Measurements from ENCODE around the gene OR6S1.
"Not testable (repeated sequence)": the region's sequence is repeated elsewhere in the genome, so short reads cannot be mapped to it uniquely, and the experiment has no call there.

The OR6S1 gene

DNA sequence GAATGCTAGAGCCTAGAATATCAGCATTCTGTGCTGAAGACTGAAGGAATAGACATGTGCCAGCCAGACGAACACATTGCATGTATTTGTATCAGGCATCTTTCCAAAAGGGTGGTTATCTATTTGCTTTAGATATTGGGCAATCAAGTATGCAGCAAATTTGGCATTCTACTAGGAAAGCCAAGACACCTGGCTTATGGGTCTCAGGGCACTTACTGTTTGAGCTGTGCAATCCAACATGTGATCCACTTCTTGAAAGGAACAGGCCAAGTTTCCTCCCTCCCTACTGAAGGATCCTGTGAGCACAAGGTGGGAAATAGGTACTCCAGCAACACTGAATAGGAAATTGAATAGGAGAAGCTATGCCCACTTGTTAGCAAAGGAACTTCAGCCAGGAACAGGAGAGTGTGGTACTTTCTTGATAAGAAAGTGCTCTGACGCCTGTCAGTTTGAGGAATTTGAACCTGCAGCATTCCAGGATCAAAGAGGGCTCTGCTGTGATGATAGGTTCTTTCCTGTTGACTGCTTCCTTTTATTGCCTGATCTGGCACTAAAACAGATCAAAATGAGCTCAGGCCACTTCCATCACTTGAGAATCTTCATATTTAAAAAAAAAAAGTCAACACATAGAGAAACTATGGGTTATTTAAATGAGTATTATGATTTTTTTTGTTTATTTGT, 20.6 kb downstream of the OR6S1 start:
- no peaks in the 10 kb centered on the region for H3K9me3 ChIP-seq
- no peak overlapping the region for H3K27ac ChIP-seq
- H3K27me3 ChIP-seq = peaks cover 0 to 5% of the 10 kb centered on the region in 2 donors
- intact Hi-C loops (cut with DNase I; ENCODE audit: low total_unique reads) = no loop called here
- no peak for DNase-seq
- TF ChIP-seq, protein P1, sequence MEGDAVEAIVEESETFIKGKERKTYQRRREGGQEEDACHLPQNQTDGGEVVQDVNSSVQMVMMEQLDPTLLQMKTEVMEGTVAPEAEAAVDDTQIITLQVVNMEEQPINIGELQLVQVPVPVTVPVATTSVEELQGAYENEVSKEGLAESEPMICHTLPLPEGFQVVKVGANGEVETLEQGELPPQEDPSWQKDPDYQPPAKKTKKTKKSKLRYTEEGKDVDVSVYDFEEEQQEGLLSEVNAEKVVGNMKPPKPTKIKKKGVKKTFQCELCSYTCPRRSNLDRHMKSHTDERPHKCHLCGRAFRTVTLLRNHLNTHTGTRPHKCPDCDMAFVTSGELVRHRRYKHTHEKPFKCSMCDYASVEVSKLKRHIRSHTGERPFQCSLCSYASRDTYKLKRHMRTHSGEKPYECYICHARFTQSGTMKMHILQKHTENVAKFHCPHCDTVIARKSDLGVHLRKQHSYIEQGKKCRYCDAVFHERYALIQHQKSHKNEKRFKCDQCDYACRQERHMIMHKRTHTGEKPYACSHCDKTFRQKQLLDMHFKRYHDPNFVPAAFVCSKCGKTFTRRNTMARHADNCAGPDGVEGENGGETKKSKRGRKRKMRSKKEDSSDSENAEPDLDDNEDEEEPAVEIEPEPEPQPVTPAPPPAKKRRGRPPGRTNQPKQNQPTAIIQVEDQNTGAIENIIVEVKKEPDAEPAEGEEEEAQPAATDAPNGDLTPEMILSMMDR (IDR thresholded peaks at IDR 0.05) = no peak
- no peak overlapping the region for H3K4me3 ChIP-seq
- peaks cover 0 to 32% (median 13%) of the 10 kb centered on the region in 4 donors for H3K4me1 ChIP-seq
- no peaks in the 10 kb centered on the region for H3K36me3 ChIP-seq

DNA sequence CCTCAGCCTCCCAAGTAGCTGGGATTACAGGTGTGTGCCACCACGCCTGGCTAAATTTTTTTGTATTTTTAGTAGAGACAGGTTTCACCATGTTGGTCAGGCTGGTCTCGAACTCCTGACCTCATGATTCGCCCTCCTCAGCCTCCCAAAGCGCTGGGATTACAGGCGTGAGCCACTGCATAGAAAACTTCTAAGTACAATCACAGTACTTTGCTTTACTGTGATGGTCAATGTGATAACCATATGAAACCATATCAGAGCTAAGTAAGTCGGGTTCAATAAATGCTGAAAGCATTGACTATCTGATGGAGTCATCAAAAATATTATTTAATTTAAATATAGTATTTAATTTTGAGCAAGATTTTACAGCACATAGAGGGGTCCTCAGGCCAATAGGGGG, 21.8 kb downstream of the OR6S1 start:
- H3K36me3 ChIP-seq; H3K27me3 ChIP-seq; DNase-seq; intact Hi-C loops (cut with DNase I; ENCODE audit: low total_unique reads); H3K4me3 ChIP-seq; H3K9me3 ChIP-seq; H3K27ac ChIP-seq: not testable (repeated sequence)
- H3K4me1 ChIP-seq = peaks cover 0 to 25% (median 8%) of the 10 kb centered on the region in 4 donors

DNA sequence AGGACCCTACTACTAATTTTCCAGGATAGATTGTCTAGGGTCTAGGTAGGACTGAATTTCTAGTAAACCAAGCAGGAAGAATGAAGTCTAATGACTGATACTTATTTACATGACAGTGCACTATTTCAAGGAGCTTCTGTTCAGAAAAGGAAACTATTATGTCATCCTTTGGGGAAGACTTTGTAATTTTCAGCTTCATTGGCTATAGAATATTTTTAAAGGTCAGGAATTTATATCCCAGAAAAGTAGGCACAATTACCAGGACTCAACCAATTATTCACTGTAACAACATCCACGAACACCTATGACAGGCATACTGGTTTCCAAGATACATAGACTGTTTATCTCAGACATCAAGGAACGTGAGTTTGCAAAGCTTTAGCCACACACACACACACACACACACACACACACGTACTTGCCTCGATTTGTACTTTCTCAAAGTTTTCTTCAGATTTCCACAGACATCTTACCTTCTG, 23.2 kb downstream of the OR6S1 start:
- TF ChIP-seq, protein P1 (IDR thresholded peaks at IDR 0.05) = no peak
- peaks cover 0 to 5% of the 10 kb centered on the region in 2 donors for H3K27me3 ChIP-seq
- no peaks in the 10 kb centered on the region for H3K36me3 ChIP-seq
- intact Hi-C loops (cut with DNase I; ENCODE audit: low total_unique reads) = no loop called here
- no peak overlapping the region for H3K4me3 ChIP-seq
- no peak for DNase-seq
- H3K9me3 ChIP-seq = no peaks in the 10 kb centered on the region
- H3K4me1 ChIP-seq = peaks cover 0 to 20% (median 4%) of the 10 kb centered on the region in 4 donors
- H3K27ac ChIP-seq = no peak overlapping the region

DNA sequence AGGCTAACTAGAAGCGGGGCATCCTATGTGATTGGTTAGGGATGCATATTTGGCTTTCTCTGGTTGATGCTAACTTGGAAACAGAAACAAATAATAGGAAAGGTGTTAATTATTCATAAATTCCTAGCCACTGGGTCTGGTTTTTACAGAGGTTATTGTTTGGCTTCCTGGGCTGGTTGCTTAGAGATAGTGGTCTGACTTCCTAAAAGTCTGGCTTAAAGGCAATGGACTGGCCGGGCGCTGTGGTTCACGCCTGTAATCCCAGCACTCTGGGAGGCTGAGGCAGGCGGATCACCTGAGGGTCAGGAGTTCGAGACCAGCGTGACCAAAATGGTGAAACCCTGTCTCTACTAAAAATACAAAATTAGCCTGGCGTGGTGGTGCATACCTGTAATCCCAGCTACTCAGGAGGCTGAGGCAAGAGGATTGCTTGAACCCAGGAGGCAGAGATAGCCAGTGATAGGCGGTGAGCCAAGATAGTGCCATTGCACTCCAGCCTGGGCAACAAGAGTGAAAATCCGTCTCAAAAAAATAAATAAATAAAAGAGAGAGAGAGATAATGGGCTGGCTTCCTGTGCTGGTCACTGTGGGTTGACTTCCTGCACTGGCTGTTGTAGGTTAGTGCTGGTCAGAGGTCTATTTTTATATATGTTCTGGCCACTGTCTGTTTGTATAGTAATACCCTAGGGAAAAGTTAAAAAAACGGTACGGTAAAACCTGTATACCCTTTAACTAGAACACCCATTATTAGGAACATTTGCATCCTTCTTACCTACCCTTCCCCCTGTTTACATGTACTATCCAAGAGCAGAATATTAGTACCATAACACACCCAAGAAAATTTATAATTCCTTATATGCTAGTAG, 24.1 kb downstream of the OR6S1 start:
- Histone ChIP-seq H3K36me3 (no peaks in the 10 kb centered on the region), H3K27me3 (no peaks in the 10 kb centered on the region), H3K9me3 (no peaks in the 10 kb centered on the region), H3K27ac (no peak overlapping the region), H3K4me3 (no peak overlapping the region), H3K4me1 (peaks cover 0 to 11% (median 0%) of the 10 kb centered on the region in 4 donors)
- intact Hi-C loops (cut with DNase I; ENCODE audit: low total_unique reads) = no loop called here
- no peak for DNase-seq
- TF ChIP-seq, protein P1 (IDR thresholded peaks at IDR 0.05) = no peak

DNA sequence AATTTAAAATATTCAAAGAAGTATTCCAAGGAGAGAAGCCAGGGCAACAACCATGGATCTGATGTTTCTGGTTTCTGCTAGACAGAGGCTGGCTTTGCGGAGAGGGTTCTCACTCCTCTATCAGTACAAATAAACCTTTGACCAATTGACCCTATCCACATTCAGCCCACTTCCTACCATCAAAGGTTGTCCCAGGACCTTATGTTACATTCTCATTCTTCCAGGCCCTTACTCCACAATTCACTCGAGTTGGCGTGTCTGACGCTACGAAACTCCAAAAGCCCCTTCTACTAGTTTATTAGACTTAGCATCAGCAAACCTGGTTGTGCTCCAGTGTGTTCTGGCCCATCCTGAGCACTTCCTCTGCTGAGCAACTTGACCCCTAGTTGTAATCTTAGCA, 25.5 kb downstream of the OR6S1 start:
- no peaks in the 10 kb centered on the region for H3K27me3 ChIP-seq
- intact Hi-C loops (cut with DNase I; ENCODE audit: low total_unique reads) = no loop called here
- no peaks in the 10 kb centered on the region for H3K9me3 ChIP-seq
- TF ChIP-seq, protein P1 (IDR thresholded peaks at IDR 0.05) = no peak
- no peaks in the 10 kb centered on the region for H3K36me3 ChIP-seq
- no peak for DNase-seq
- H3K4me1 ChIP-seq = peaks cover 0 to 12% (median 4%) of the 10 kb centered on the region in 4 donors
- no peak overlapping the region for H3K4me3 ChIP-seq
- H3K27ac ChIP-seq = no peak overlapping the region

Data from tibial artery (tissue), 4 donors.